Breast epithelium (tissue), 4 donors: ENCODE results near the gene RNASE11. TPM values are rescaled to one million over a fixed set of nuclear protein-coding genes. Genes with fewer than 3 reads are reported as not detected.
"Not testable (repeated sequence)": the region's sequence is repeated elsewhere in the genome, so short reads cannot be mapped to it uniquely, and the experiment has no call there.

Experiments used
- DNase-seq, 2 donors: peaks; one replicate each; pipeline ENCODE4 v3.0.0-alpha.2; 2019; ENCODE audit warnings: low spot score in 2 of 2
- H3K27ac ChIP-seq, 2 donors: fragments of 200-600 bp; sonication (generic) in 1 of 2; one replicate each; pipeline ENCODE4 v1.5.1; 2016 to 2019; ENCODE audit warnings: mild to moderate bottlenecking in 1 of 2
- H3K27me3 ChIP-seq, 2 donors: fragments of 200-600 bp; sonication (generic) in 1 of 2; one replicate each; pipeline versions ENCODE4 v1.5.1 to v1.6.0; 2017 to 2019; ENCODE audit warnings: control low read depth in 1 of 2, mild to moderate bottlenecking in 1 of 2
- H3K36me3 ChIP-seq: fragments of 200-600 bp; one replicate; pipeline ENCODE4 v1.5.1; 2019
- H3K4me1 ChIP-seq, 2 donors: fragments of 200-600 bp; sonication (generic); one replicate each; pipeline ENCODE4 v1.5.1; 2016 to 2019; ENCODE audit warnings: control low read depth in 1 of 2
- H3K4me3 ChIP-seq, 3 donors: fragments of 200-600 bp; sonication (generic); 1 replicate in 2 of 3; 2 replicates in 1 of 3; pipeline ENCODE4 v1.5.1; 2016 to 2019; ENCODE audit warnings: mild to moderate bottlenecking in 3 of 3, moderate library complexity in 2 of 3
- H3K9me3 ChIP-seq, 2 donors: fragments of 200-600 bp; sonication (generic) in 1 of 2; one replicate each; pipeline ENCODE4 v1.5.1; 2016 to 2019; ENCODE audit warnings: control low read depth in 1 of 2
- POLR2A ChIP-seq: fragments of 450-650 bp; IDR thresholded peaks from one replicate; pipeline ENCODE4 v1.6.1; 2016; ENCODE audit warnings: antibody characterized with exemption, mild to moderate bottlenecking, moderate library complexity
- POLR2AphosphoS5 ChIP-seq, 3 donors: sonication (generic); formaldehyde crosslinking; IDR thresholded peaks; one replicate each; pipeline ENCODE4 v1.6.1; 2017; ENCODE audit warnings: antibody characterized with exemption in 3 of 3
- intact Hi-C: fragments of 100-400 bp; cut with DNase I; formaldehyde crosslinking; loops from one replicate; pipeline ENCODE4 v1.15.1; 2023; ENCODE audit warnings: low total_unique reads
- total RNA-seq, 3 donors: library from RNA; depleted of rRNA; stranded (reverse); fragments of >200 nt; gene quantifications; one replicate each; pipeline ENCODE4 v1.1.0, GENCODE V29; 2016
- TF ChIP-seq, protein P1 (sequence below), 3 donors: fragments of 450-650 bp; IDR thresholded peaks; one replicate each; pipeline ENCODE4 v1.5.1; 2016 to 2017; ENCODE audit warnings: antibody characterized with exemption in 3 of 3, mild to moderate bottlenecking in 3 of 3, moderate library complexity in 3 of 3

Gene RNASE11
- total RNA-seq, 3 donors from 2014 or later: not detected

DNA sequence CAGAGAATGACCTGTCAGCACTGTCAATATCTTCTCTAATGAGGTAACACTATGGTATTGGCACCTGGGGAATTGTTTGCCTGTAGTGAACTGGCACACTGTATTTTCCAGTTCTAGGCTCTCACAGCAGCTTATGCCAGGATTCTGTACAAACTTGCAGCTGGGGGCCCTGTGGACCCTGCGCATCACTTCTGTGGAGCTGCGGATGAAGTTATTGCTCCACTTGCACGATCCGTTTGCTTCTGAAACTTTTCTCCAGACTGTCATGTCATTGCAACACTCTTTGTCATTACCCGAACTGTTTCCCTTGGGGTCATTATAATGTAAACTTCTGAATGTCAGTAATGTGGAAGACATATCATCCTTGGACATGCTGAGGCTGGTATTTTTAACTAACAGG lies 3.9 kb downstream of the RNASE11 start:
- no peak overlapping the region for H3K4me3 ChIP-seq
- H3K4me1 ChIP-seq: no peaks in the 10 kb centered on the region
- H3K9me3 ChIP-seq: no peaks in the 10 kb centered on the region
- peaks cover 0 to 3% of the 10 kb centered on the region in 2 donors for H3K27me3 ChIP-seq
- intact Hi-C loops: no loop called here
- no peaks in the 10 kb centered on the region for H3K36me3 ChIP-seq
- H3K27ac ChIP-seq: no peak overlapping the region
- TF ChIP-seq POLR2A (no peak), POLR2AphosphoS5 (IDR thresholded peaks at IDR 0.05) (no peak)
- TF ChIP-seq, protein P1, sequence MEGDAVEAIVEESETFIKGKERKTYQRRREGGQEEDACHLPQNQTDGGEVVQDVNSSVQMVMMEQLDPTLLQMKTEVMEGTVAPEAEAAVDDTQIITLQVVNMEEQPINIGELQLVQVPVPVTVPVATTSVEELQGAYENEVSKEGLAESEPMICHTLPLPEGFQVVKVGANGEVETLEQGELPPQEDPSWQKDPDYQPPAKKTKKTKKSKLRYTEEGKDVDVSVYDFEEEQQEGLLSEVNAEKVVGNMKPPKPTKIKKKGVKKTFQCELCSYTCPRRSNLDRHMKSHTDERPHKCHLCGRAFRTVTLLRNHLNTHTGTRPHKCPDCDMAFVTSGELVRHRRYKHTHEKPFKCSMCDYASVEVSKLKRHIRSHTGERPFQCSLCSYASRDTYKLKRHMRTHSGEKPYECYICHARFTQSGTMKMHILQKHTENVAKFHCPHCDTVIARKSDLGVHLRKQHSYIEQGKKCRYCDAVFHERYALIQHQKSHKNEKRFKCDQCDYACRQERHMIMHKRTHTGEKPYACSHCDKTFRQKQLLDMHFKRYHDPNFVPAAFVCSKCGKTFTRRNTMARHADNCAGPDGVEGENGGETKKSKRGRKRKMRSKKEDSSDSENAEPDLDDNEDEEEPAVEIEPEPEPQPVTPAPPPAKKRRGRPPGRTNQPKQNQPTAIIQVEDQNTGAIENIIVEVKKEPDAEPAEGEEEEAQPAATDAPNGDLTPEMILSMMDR (IDR thresholded peaks at IDR 0.05): no peak
- DNase-seq: no peak

DNA sequence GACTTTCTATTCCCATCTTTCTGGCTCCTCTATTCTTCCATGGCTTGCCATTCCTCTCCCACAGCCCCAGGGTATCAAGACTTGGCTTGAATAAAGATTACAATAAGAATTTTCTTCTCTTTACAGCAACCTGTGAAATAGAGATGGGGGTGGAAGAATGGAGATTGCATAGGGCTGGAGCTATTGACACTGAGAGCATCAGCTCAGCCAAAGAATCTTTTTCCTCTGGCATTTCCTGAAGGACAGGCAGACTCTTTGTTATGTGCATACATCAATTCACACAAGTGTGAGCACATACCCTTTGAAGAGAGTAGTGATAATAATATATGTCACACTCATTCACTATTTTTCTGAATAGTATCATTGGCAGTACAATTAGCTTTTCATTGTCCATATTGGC lies 4.7 kb downstream of the RNASE11 start:
- Histone ChIP-seq H3K4me1 (no peaks in the 10 kb centered on the region), H3K27me3 (peaks cover 0 to 3% of the 10 kb centered on the region in 2 donors), H3K9me3 (no peaks in the 10 kb centered on the region), H3K27ac (no peak overlapping the region), H3K4me3 (no peak overlapping the region), H3K36me3 (no peaks in the 10 kb centered on the region)
- TF ChIP-seq POLR2A (no peak), POLR2AphosphoS5 (IDR thresholded peaks at IDR 0.05) (no peak)
- TF ChIP-seq, protein P1 (IDR thresholded peaks at IDR 0.05): no peak
- intact Hi-C loops: no loop called here
- no peak for DNase-seq

DNA sequence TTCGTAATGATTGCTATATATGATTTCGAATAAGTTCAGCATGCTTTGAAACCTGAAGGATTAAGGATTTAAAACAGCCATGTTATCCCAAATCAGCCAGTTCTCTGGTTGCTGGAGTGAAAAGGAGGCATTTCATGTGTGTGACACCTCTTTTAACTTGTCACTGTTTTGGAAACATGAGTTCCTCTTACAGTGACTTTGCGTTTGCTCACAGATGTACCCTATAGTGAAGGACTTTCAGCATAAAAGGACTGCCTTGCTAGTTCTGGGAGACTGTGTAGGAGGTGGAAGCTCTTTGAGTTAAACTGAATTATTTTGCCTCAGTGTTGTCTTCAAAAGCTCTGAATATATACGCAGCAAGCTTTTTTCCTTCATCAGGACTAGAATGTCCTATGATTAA lies 7.6 kb downstream of the RNASE11 start:
- no peak for DNase-seq
- Histone ChIP-seq H3K9me3 (no peaks in the 10 kb centered on the region), H3K4me3 (no peak overlapping the region), H3K36me3 (no peaks in the 10 kb centered on the region), H3K27ac (no peak overlapping the region), H3K4me1 (no peaks in the 10 kb centered on the region), H3K27me3 (peaks cover 0 to 3% of the 10 kb centered on the region in 2 donors)
- TF ChIP-seq, protein P1 (IDR thresholded peaks at IDR 0.05): no peak
- TF ChIP-seq POLR2AphosphoS5 (IDR thresholded peaks at IDR 0.05) (no peak), POLR2A (no peak)
- intact Hi-C loops: no loop called here

DNA sequence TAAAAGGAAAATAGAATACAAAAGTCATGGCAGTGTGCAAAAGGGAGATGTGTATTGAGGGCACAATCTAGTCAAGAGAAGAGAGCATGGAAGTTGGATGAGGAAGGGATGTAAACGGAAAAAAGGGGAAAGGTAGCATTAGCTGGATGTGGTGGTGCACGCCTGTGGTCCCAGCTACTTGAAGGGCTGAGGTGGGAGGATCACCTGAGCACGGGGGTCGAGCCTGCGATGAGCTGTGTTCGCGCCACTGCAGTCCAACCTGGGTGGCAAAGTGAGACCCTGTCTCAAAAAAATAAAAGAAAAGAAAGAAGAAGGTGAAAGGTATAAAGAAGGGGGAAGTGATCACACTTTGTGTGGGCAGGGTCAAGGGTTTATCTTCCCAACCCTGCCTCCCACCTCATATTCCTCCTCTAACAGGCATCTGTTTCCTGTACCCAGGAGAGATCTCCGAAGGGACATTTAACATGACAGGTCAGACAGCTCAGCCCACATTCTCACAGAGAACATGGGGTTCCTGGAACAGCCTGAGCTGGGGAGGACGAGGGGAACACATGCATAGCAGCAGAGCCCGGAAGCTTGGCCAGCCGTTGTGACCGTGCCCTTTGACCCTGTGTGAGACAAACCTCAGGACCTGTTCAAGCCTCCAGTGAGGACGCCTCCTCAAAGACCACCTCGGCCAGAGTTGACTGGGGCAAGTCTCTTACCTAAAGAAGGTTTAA lies 8.9 kb downstream of the RNASE11 start:
- no peaks in the 10 kb centered on the region for H3K4me1 ChIP-seq
- no peak for DNase-seq
- intact Hi-C loops: no loop called here
- H3K27me3 ChIP-seq: peaks cover 0 to 2% of the 10 kb centered on the region in 2 donors
- no peaks in the 10 kb centered on the region for H3K36me3 ChIP-seq
- no peaks in the 10 kb centered on the region for H3K9me3 ChIP-seq
- no peak for TF ChIP-seq POLR2A
- TF ChIP-seq, protein P1 (IDR thresholded peaks at IDR 0.05): no peak
- no peak for TF ChIP-seq POLR2AphosphoS5 (IDR thresholded peaks at IDR 0.05)
- no peak overlapping the region for H3K4me3 ChIP-seq
- no peak overlapping the region for H3K27ac ChIP-seq

DNA sequence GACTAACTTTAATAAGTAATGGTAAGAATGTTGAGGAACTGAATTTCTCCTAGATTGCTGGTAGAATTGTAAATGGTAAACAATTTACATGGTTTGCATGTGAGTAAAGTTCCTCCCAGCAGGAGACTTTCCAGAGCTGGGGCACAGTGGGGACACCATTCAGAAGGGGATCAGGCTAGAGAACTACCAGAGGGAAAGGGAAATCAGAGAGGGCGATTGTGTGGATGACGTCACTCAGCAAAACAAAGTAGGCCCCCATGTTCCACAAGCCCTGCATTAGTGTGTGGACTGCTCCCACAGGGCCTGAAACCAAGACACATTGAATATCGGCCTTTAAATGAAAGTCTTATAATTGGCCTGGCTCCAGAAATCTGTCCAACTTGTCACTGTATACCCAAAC lies 9.5 kb downstream of the RNASE11 start:
- Histone ChIP-seq H3K9me3 (no peaks in the 10 kb centered on the region), H3K36me3 (no peaks in the 10 kb centered on the region), H3K27me3 (no peaks in the 10 kb centered on the region), H3K27ac (no peak overlapping the region), H3K4me1 (no peaks in the 10 kb centered on the region), H3K4me3 (no peak overlapping the region)
- intact Hi-C loops: no loop called here
- TF ChIP-seq, protein P1 (IDR thresholded peaks at IDR 0.05): no peak
- no peak for TF ChIP-seq POLR2AphosphoS5 (IDR thresholded peaks at IDR 0.05)
- TF ChIP-seq POLR2A: no peak
- DNase-seq: no peak

DNA sequence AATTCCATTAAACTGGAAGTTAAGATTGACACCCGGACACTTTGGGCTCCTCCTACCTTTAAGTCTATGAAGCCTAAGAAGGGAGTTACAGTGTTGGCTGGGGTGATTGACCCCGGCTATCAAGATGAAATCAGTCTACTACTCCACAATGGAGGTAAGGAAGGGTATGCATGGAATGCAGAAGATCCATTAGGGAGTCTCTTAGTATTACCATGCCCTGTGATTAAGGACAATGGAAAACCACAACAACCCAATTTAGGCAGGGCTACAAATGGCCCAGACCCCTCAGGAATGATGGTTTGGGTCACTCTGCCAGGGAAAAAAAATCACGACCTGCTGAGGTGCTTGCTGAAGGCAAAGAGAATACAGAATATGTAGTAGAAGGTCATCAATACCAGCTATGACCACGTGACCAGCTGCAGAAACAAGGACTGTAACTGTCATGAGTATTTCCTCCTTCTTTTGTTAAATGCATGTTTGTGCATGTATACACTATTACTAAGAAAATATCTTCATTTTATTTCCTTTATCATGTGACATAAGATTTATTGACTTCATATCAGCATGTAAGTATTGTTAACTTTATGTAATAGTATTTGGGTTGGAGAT lies 15.3 kb downstream of the RNASE11 start:
- H3K27ac ChIP-seq, H3K4me3 ChIP-seq, DNase-seq, intact Hi-C loops, H3K4me1 ChIP-seq, H3K27me3 ChIP-seq, H3K36me3 ChIP-seq: not testable (repeated sequence)
- H3K9me3 ChIP-seq: peaks cover 12 to 19% of the 10 kb centered on the region in 2 donors

DNA sequence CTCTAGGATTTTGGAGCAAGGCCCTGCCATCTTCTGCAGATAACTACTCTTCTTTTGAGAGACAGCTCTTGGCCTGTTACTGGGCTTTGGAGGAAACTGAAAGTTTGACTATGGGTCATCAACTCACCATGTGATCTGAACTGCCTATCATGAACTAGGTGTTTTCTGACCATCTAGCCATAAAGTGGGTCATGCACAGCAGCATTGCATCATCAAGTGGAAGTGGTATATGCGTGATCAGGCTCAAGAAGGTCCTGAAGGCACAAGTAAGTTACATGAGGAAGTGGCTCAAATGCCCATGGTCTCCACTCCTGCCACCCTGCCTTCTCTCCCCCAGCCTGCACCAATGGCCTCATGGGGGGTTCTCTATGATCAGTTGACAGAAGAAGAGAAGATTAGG lies 17.1 kb downstream of the RNASE11 start:
- H3K4me3 ChIP-seq, intact Hi-C loops, H3K36me3 ChIP-seq, H3K27ac ChIP-seq, DNase-seq, H3K4me1 ChIP-seq, H3K27me3 ChIP-seq: not testable (repeated sequence)
- peaks cover 12 to 19% of the 10 kb centered on the region in 2 donors for H3K9me3 ChIP-seq

DNA sequence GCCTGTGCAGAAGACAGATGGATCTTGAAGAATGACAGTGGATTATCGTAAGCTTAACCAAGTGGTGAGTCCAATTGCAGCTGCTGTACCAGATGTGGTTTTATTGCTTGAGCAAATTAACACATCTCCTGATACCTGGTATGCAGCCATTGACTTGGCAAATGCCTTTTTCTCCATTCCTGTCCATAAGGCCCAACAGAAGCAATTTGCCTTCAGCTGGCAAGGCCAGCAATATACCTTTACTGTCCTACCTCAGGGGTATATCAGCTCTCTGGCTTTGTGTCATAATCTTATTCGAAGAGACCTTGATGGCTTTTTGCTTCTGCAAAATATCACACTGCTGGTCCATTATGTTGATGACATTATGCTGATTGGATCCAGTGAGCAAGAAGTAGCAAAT lies 17.9 kb downstream of the RNASE11 start:
- H3K27ac ChIP-seq, intact Hi-C loops, H3K4me1 ChIP-seq, H3K27me3 ChIP-seq, H3K36me3 ChIP-seq, DNase-seq, H3K4me3 ChIP-seq: not testable (repeated sequence)
- peaks cover 12 to 19% of the 10 kb centered on the region in 2 donors for H3K9me3 ChIP-seq
